Measurements from ENCODE around the gene IFNA1.

DNA sequence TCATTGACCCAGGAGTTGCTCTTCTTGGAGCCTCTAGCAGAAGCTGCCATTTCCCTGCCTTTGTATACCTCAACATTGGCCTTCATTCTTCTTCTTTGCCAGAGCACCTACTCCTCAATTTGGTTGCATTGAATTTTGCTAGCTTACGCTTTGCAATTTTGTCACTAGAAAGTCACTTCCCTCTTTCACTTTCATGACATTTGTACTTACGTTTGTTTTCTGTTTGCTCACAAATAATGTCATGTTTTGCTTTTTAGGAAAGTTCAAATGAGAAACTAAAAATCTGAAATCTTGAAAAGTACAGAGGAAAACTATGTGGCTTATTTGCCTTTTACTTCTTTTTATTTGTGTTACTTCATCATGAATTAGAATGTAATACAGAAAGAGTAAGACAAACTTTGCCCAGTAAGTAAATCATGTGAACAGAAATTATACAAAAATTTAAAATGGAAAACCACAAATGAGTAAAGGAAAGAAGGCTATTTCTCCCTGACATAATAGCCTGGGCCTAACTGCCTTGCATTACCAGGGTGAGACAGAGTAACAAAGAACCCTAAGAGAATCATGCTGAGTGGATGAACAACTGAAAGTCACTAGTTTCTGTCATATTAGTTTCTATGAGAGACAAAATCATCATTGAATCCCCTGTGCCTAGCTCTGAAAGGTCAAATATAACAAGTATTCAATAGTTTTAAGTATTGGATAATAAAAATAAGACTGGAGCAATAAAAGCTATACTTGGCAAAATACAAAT lies 7.4 kb upstream of the IFNA1 start:
- TF ChIP-seq POLR2AphosphoS5 (IDR thresholded peaks at IDR 0.05; ENCODE audit: borderline replicate concordance, low read depth, low read length) (no peak), EZH2 (IDR thresholded peaks at IDR 0.05) (no peak), FOXP2 (optimal IDR thresholded peaks at IDR 0.05; ENCODE audit: control extremely low read depth, extremely low read length, insufficient read depth) (no peak)
